Measurements from ENCODE around the gene AASS.

DNA sequence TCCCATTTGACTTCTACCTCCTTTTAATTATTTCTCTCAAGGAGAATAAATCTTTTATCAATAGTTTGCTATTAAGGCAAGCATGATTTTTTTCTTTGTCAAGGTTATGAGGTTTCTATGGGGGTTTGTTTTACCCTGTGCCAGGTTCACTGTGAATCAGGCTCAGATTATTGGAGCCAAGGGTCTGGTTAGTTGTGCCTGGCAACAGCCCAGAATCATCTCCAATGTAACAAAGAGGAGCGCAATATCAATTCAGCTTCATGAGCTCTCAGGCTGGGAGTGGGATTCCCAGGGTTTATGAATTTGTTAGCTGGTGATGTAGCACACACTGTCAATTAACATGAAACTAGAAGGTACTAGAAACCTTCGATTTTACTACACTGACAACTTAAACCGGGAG is 73.2 kb downstream of the AASS start:
- TF ChIP-seq CTCF (IDR thresholded peaks at IDR 0.05) (no peak), POLR2A (IDR thresholded peaks at IDR 0.05) (no peak)

All from adrenal gland (tissue), 5 donors.